Stimulated activated CD4-positive, alpha-beta T cell treated with anti-CD3 and anti-CD28 coated beads, Interleukin-2, amount 100 ng/mL, for 4 hours (primary cell): ENCODE measurements around the gene CCDC92.

ENCODE experiments used
- DNase-seq: peaks from one replicate; pipeline ENCODE4 v3.0.0-alpha.2; 2020; ENCODE audit warnings: low read depth

Gene CCDC92

GRCh38 chr12:124002021-124002644 is 29.5 kb upstream of the CCDC92 start:
- no peak for DNase-seq

- DNase-seq: no peak
Measured at GRCh38 chr12:124001343-124001742, 28.7 kb upstream of the CCDC92 start.

- DNase-seq: no peak
Measured at GRCh38 chr12:124000111-124000510, 27.5 kb upstream of the CCDC92 start.

- DNase-seq: no peak
Measured at GRCh38 chr12:123998991-123999359, 26.3 kb upstream of the CCDC92 start.

- no peak for DNase-seq
Measured at GRCh38 chr12:123998344-123998990, 25.8 kb upstream of the CCDC92 start.

- DNase-seq: no peak
Measured at GRCh38 chr12:123997908-123998307, 25.3 kb upstream of the CCDC92 start.

- DNase-seq: no peak
Measured at GRCh38 chr12:123997033-123997822, 24.6 kb upstream of the CCDC92 start.

GRCh38 chr12:123996581-123996980 is 23.9 kb upstream of the CCDC92 start:
- DNase-seq: no peak

GRCh38 chr12:123995023-123995748 is 22.6 kb upstream of the CCDC92 start:
- no peak for DNase-seq

GRCh38 chr12:123992118-123992825 is 19.6 kb upstream of the CCDC92 start:
- no peak for DNase-seq

GRCh38 chr12:123991372-123991951 is 18.8 kb upstream of the CCDC92 start:
- DNase-seq: no peak

GRCh38 chr12:123990511-123990910 is 17.9 kb upstream of the CCDC92 start:
- no peak for DNase-seq

GRCh38 chr12:123989753-123990152 is 17.1 kb upstream of the CCDC92 start:
- no peak for DNase-seq

- no peak for DNase-seq
Measured at GRCh38 chr12:123989168-123989567, 16.5 kb upstream of the CCDC92 start.

- no peak for DNase-seq
Measured at GRCh38 chr12:123987022-123987421, 14.4 kb upstream of the CCDC92 start.

- no peak for DNase-seq
Measured at GRCh38 chr12:123986374-123986965, 13.8 kb upstream of the CCDC92 start.

- no peak for DNase-seq
Measured at GRCh38 chr12:123984903-123985302, 12.3 kb upstream of the CCDC92 start.

GRCh38 chr12:123983822-123984485 is 11.3 kb upstream of the CCDC92 start:
- peak; percentile 24 for DNase-seq

- DNase-seq: no peak
Measured at GRCh38 chr12:123982269-123982668, 9.6 kb upstream of the CCDC92 start.

GRCh38 chr12:123979566-123979965 is 6.9 kb upstream of the CCDC92 start:
- no peak for DNase-seq
